K562 (cell line): ENCODE results near the gene MITF. TPM values are rescaled to one million over a fixed set of nuclear protein-coding genes. Genes with fewer than 3 reads are reported as not detected.

Experiments used
- FOXJ2 ChIP-seq: fragments of 200-800 bp; sonication (Bioruptor generic); IDR thresholded peaks from 2 replicates; pipeline ENCODE4 v1.6.1; 2016; ENCODE audit warnings: missing genetic modification characterization, missing compliant biosample characterization
- GTF2F1 ChIP-seq: IDR thresholded peaks from 2 replicates; pipeline ENCODE4 v1.6.1; 2011; ENCODE audit warnings: low read depth, low read length, improper control_type of control experiment
- HMBOX1 ChIP-seq: sonication (generic); IDR thresholded peaks from 2 replicates; pipeline ENCODE4 v1.6.1; 2016
- KLF13 ChIP-seq: fragments of 450-650 bp; IDR thresholded peaks from 2 replicates; pipeline ENCODE4 v1.6.1; 2016; ENCODE audit warnings: missing genetic modification characterization, low read depth, mild to moderate bottlenecking, missing compliant biosample characterization, moderate library complexity, borderline replicate concordance
- MCM5 ChIP-seq: fragments of 450-650 bp; IDR thresholded peaks from 2 replicates; pipeline ENCODE4 v1.6.1; 2016; ENCODE audit warnings: low read depth
- MITF ChIP-seq: IDR thresholded peaks from 2 replicates; pipeline ENCODE4 v1.6.1; 2014; ENCODE audit warnings: antibody characterized with exemption
- MYNN ChIP-seq, 2 experiments: sonication (generic); formaldehyde crosslinking in 1 of 2; IDR thresholded peaks; 2 replicates each; pipeline versions ENCODE4 v1.5.0 to v1.6.1; 2016 to 2020; ENCODE audit warnings: antibody characterized with exemption in 1 of 2, missing genetic modification reagents in 1 of 2
- PKNOX1 ChIP-seq: fragments of 450-650 bp; IDR thresholded peaks from 2 replicates; pipeline ENCODE4 v1.6.1; 2016
- POLR2AphosphoS2 ChIP-seq: IDR thresholded peaks from 2 replicates; pipeline ENCODE4 v1.6.1; 2012; ENCODE audit warnings: low read length, improper control_type of control experiment
- POLR3A ChIP-seq: IDR thresholded peaks from 2 replicates; pipeline ENCODE4 v1.6.1; 2011; ENCODE audit warnings: borderline replicate concordance, mild to moderate bottlenecking, moderate library complexity; ENCODE audit not compliant: insufficient read length, insufficient read depth; ENCODE audit errors: extremely low read depth
- RAD21 ChIP-seq, 2 experiments: fragments of 250-450 bp in 1 of 2; fragments of 450-650 bp in 1 of 2; sonication (Bioruptor Pico) in 1 of 2; formaldehyde crosslinking in 1 of 2; IDR thresholded peaks in 1 of 2; conservative IDR thresholded peaks in 1 of 2; 2 replicates each; pipeline versions ENCODE4 v1.4.0 to v1.8.0; 2020 to 2022; ENCODE audit warnings: mild to moderate bottlenecking in 2 of 2, moderate library complexity in 1 of 2
- SNAPC5 ChIP-seq: fragments of 250-450 bp; sonication (Bioruptor Pico); IDR thresholded peaks from 2 replicates; pipeline ENCODE4 v1.8.0; 2021; ENCODE audit warnings: moderate library complexity, mild to moderate bottlenecking, inconsistent platforms
- TEAD1 ChIP-seq, 2 experiments: fragments of 450-650 bp in 1 of 2; sonication (generic) in 1 of 2; formaldehyde crosslinking; IDR thresholded peaks; 2 replicates each; pipeline versions ENCODE4 v1.4.0 to v1.8.0; 2020 to 2022; ENCODE audit warnings: mild to moderate bottlenecking in 2 of 2, missing genetic modification reagents in 1 of 2
- ZBTB11 ChIP-seq, 3 experiments: fragments of 200-800 bp in 1 of 3; fragments of 250-450 bp in 1 of 3; fragments of 450-650 bp in 1 of 3; sonication (Bioruptor Pico) in 1 of 3; sonication (Bioruptor generic) in 1 of 3; formaldehyde crosslinking in 1 of 3; IDR thresholded peaks; 2 replicates each; pipeline versions ENCODE4 v1.6.1 to v1.8.0; 2016 to 2022; ENCODE audit warnings: mild to moderate bottlenecking in 2 of 3, missing genetic modification characterization in 2 of 3, missing compliant biosample characterization in 1 of 3, moderate library complexity in 1 of 3
- ZNF274 ChIP-seq: IDR thresholded peaks from 2 replicates; pipeline ENCODE4 v1.6.1; 2011; ENCODE audit warnings: low read depth, mild to moderate bottlenecking, low read length, moderate library complexity, borderline replicate concordance
- ZNF512 ChIP-seq: IDR thresholded peaks from 2 replicates; pipeline ENCODE4 v1.6.1; 2016; ENCODE audit warnings: missing genetic modification characterization, missing compliant biosample characterization
- ZNF778 ChIP-seq: fragments of 450-650 bp; formaldehyde crosslinking; IDR thresholded peaks from 2 replicates; pipeline ENCODE4 v1.4.0; 2020; ENCODE audit warnings: mild to moderate bottlenecking, moderate library complexity
- ZZZ3 ChIP-seq: fragments of 450-650 bp; IDR thresholded peaks from 2 replicates; pipeline ENCODE4 v1.6.1; 2016; ENCODE audit warnings: antibody characterized with exemption, mild to moderate bottlenecking, moderate library complexity
- polyA plus RNA-seq, 8 experiments: library from polyadenylated mRNA; depleted of rRNA in 4 of 8; stranded (reverse) in 5 of 8; unstranded in 3 of 8; fragments of >200 nt; fragmentation: Nextera tagmentation in 2 of 8; fragmentation: Illumina TruSeq in 1 of 8; extraction: Ambion mirVana in 2 of 8; extraction: Trizol in 1 of 8; gene quantifications; 2 replicates each; pipeline versions ENCODE4 v1.2.1 to v1.2.3, GENCODE V29; 2011 to 2014; ENCODE audit warnings: inconsistent platforms in 1 of 8, missing spikeins in 1 of 8
- total RNA-seq, 7 experiments: library from RNA; depleted of rRNA in 6 of 7; stranded (reverse); fragments of >200 nt in 6 of 7; fragmentation: Illumina TruSeq in 2 of 7; extraction: Trizol in 2 of 7; gene quantifications; 2 replicates each; pipeline versions ENCODE4 v1.2.1 to v1.2.3, GENCODE V29; 2011 to 2021; ENCODE audit warnings: low replicate concordance in 1 of 7

MITF gene
- total and polyA plus RNA-seq, 9 of the 15 experiments (the other 6 are each of a cell fraction or from before 2014, with no cell fraction given), result 5.6 to 14.9 (median 11.1) TPM

- TF ChIP-seq ZNF512, result no peak
- TF ChIP-seq POLR3A, result no peak
- TF ChIP-seq MYNN (IDR thresholded peaks at IDR 0.05), result peak; percentile 52; the same call in 1 of the 2 replicates
- TF ChIP-seq MYNN (CRISPR knock-in tag; IDR thresholded peaks at IDR 0.05), result no peak
- no peak for TF ChIP-seq KLF13
- no peak for TF ChIP-seq POLR2AphosphoS2
- TF ChIP-seq FOXJ2 (tag), result peak; percentile 91
- TF ChIP-seq GTF2F1, result no peak
- 0 out of 2 replicates have a peak, but pooled peaks have one; percentile 33 for TF ChIP-seq ZNF274
- no peak for TF ChIP-seq ZZZ3
- TF ChIP-seq TEAD1 (CRISPR knock-in tag; IDR thresholded peaks at IDR 0.05), result peak; percentile 61 to 70; a peak in 3 of 4 replicates
- peak; percentile 90 to 92 for TF ChIP-seq RAD21 (CRISPR knock-in tag; conservative IDR thresholded peaks at IDR 0.05 in 1 of 2, IDR thresholded peaks at IDR 0.05 in 1 of 2)
- peak; percentile 94 for TF ChIP-seq HMBOX1
- no peak for TF ChIP-seq ZNF778 (CRISPR knock-in tag)
- TF ChIP-seq SNAPC5 (CRISPR knock-in tag), result no peak
- no peak for TF ChIP-seq MITF
- TF ChIP-seq MCM5, result no peak
- peak; percentile 62 for TF ChIP-seq PKNOX1
- TF ChIP-seq ZBTB11 (CRISPR knock-in tag; IDR thresholded peaks at IDR 0.05), result peak in 1 of 3 experiments; percentile 65; a peak in 1 of 6 replicates
Measured at GRCh38 chr3:69791919-69792399, 52.7 kb downstream of the MITF start (continued).
